ENCODE data around the gene GOSR1.

GOSR1 gene

DNA sequence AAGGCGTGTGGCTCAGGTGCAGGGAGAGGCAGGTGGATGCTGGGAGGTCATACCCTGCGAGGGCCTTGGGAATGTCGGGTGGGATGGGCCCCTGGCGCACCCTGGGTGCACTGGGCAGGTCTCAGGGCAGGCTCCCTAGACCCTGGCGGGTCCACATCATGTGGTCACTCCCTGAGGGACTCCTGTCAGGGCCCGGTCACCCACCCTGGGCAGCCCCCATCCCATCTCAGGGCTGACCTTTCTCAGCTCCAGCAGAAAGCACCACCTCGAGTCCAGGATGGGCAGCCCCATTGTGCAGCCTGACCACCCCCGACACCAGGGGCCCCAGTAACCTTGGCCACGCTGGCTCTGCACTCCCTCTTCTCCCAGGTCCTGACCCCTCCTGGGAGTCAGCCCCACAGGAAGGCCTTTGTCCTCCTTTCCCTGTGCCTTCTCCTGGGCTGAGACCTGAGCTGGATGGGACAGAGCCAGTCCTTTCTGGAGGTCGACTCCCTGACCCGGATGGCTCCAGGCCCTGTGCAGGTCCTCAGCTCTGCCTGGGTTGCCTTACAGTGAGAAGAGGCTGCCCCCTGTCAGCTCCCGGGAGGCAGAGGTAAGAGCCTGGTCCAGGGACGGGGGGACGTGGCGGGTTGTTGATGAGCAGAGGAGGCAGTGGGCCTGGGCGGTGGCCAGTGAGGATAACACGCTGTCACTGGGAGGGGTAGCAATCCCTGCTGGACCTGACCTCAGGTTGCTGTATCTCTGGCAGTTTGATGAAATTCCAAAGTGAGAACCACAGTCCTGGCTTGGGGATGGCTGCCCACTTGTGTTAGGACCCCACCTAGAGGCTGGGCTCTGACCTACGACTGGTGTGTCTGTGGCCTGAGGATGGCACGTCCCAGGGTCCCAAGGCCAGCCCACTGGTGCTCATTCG is 77.9 kb downstream of the GOSR1 start:
- TF ChIP-seq EZH2phosphoT487 (IDR thresholded peaks at IDR 0.05; ENCODE audit: low read length), result no peak
- no peaks in the 10 kb centered on the region for H3F3A ChIP-seq (ENCODE audit: insufficient read depth, low read length)
- DNase-seq, result no peak

DNA sequence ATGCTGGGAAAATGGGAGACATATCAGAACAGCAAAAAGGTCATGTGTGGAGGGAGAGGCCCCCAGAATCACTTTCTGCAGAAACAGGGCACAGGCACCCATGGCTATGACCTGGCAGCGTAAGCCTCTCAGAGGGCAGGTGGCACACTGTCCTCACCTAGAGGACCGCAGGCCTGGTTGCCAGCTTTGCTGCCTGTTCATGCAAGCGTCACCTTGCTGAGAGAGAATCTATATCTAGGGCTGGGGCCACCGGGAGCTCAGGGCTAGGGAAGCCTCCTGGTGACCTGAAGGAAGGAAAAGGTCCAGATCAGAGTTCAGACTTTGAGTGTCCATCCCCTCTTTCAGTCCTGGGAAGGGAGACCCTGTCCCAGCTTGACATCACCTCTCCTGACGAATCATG is 78.7 kb downstream of the GOSR1 start:
- no peaks in the 10 kb centered on the region for H3K79me2 ChIP-seq (ENCODE audit: low read length)
- H4K20me1 ChIP-seq (ENCODE audit: insufficient read depth, low read length), result no peaks in the 10 kb centered on the region
- no peaks in the 10 kb centered on the region for H3F3A ChIP-seq (ENCODE audit: insufficient read depth, low read length)
- H3K36me3 ChIP-seq (replicated peaks; ENCODE audit: insufficient read depth, low read length), result no peaks in the 10 kb centered on the region
- no peaks in the 10 kb centered on the region for H3K4me1 ChIP-seq (ENCODE audit: low read length)
- no peak overlapping the region for H3K27ac ChIP-seq (ENCODE audit: low read length)
- H2AFZ ChIP-seq (ENCODE audit: low read length), result no peak overlapping the region
- no peaks in the 10 kb centered on the region for H3K9me3 ChIP-seq (replicated peaks; ENCODE audit: insufficient read depth, low read length)
- H3K9ac ChIP-seq (ENCODE audit: low read length), result no peak overlapping the region
- TF ChIP-seq, protein P1, sequence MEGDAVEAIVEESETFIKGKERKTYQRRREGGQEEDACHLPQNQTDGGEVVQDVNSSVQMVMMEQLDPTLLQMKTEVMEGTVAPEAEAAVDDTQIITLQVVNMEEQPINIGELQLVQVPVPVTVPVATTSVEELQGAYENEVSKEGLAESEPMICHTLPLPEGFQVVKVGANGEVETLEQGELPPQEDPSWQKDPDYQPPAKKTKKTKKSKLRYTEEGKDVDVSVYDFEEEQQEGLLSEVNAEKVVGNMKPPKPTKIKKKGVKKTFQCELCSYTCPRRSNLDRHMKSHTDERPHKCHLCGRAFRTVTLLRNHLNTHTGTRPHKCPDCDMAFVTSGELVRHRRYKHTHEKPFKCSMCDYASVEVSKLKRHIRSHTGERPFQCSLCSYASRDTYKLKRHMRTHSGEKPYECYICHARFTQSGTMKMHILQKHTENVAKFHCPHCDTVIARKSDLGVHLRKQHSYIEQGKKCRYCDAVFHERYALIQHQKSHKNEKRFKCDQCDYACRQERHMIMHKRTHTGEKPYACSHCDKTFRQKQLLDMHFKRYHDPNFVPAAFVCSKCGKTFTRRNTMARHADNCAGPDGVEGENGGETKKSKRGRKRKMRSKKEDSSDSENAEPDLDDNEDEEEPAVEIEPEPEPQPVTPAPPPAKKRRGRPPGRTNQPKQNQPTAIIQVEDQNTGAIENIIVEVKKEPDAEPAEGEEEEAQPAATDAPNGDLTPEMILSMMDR (IDR thresholded peaks at IDR 0.05; ENCODE audit: low read length), result no peak
- TF ChIP-seq EZH2 (optimal IDR thresholded peaks at IDR 0.05; ENCODE audit: low read depth, low read length), result no peak
- TF ChIP-seq EZH2phosphoT487 (IDR thresholded peaks at IDR 0.05; ENCODE audit: low read length), result no peak
- DNase-seq, result no peak
- H3K4me2 ChIP-seq (ENCODE audit: low read depth, low read length), result no peak overlapping the region
- H3K9me2 ChIP-seq (replicated peaks; ENCODE audit: insufficient read depth, low read length), result no peaks in the 10 kb centered on the region
- H3K4me3 ChIP-seq (ENCODE audit: low read length), result no peak overlapping the region
- no peaks in the 10 kb centered on the region for H3K27me3 ChIP-seq (replicated peaks; ENCODE audit: insufficient read depth, low read length)

More for the DNA sequence above, 77.9 kb downstream of the GOSR1 start:
- Histone ChIP-seq H4K20me1 (ENCODE audit: insufficient read depth, low read length) (no peaks in the 10 kb centered on the region), H3K4me3 (ENCODE audit: low read length) (no peak overlapping the region), H3K36me3 (replicated peaks; ENCODE audit: insufficient read depth, low read length) (no peaks in the 10 kb centered on the region), H3K27me3 (replicated peaks; ENCODE audit: insufficient read depth, low read length) (no peaks in the 10 kb centered on the region), H3K27ac (ENCODE audit: low read length) (no peak overlapping the region), H3K9me2 (replicated peaks; ENCODE audit: insufficient read depth, low read length) (no peaks in the 10 kb centered on the region), H2AFZ (ENCODE audit: low read length) (no peak overlapping the region), H3K79me2 (ENCODE audit: low read length) (no peaks in the 10 kb centered on the region), H3K9me3 (replicated peaks; ENCODE audit: insufficient read depth, low read length) (no peaks in the 10 kb centered on the region), H3K4me1 (ENCODE audit: low read length) (no peaks in the 10 kb centered on the region), H3K4me2 (ENCODE audit: low read depth, low read length) (no peak overlapping the region), H3K9ac (ENCODE audit: low read length) (no peak overlapping the region)

DNA sequence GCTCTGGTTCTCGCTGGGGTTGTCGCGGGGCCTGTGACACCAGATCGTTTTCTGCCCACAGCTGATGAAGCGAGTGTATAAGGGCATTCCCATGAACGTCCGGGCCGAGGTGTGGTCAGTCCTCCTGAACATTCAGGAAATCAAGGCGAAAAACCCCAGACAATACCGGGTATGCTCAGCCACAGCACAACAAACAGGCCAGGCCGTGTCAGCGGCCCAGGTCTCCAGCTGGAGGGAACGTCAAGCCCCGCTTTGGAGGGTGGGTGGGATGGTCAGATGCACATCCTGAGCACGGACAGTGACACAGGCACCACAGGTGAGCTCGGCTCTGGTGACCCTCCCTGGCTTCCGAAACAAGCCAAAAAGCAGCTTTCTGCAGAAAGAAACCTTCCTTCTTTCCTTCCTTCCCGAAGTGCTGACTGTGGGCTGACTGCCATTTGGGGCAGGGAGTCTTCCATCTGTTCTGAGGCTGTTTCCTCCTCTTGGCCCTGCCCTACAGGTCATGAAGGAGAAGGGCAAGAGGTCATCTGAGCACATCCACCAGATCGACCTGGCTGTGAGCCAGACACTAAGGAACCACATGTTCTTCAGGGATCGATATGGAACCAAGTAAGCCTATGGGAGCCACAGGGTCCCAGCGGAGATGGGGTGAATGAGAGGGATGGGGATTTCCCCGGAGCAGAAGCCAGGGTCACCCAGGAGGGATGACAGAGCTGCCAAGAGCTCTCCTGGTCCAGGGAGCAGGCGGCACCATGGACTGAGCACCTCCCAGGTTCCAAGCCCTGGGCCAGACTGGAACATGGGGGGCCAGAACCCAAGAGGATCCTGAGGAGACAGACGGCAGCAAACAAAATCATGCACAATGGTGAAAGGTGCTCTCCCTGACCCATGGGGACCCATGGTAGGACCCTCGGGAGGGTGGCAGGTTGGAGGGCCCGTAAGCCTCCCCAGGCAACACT is 79.4 kb downstream of the GOSR1 start:
- TF ChIP-seq EZH2 (optimal IDR thresholded peaks at IDR 0.05; ENCODE audit: low read depth, low read length) (no peak), EZH2phosphoT487 (IDR thresholded peaks at IDR 0.05; ENCODE audit: low read length) (no peak)
- TF ChIP-seq, protein P1 (IDR thresholded peaks at IDR 0.05; ENCODE audit: low read length), result no peak
- no peak overlapping the region for H3K4me3 ChIP-seq (ENCODE audit: low read length)
- H3K4me1 ChIP-seq (ENCODE audit: low read length), result no peaks in the 10 kb centered on the region
- no peaks in the 10 kb centered on the region for H3K79me2 ChIP-seq (ENCODE audit: low read length)
- H3K4me2 ChIP-seq (ENCODE audit: low read depth, low read length), result no peak overlapping the region
- no peaks in the 10 kb centered on the region for H3K36me3 ChIP-seq (replicated peaks; ENCODE audit: insufficient read depth, low read length)
- H3K9me3 ChIP-seq (replicated peaks; ENCODE audit: insufficient read depth, low read length), result no peaks in the 10 kb centered on the region
- H4K20me1 ChIP-seq (ENCODE audit: insufficient read depth, low read length), result no peaks in the 10 kb centered on the region
- H2AFZ ChIP-seq (ENCODE audit: low read length), result no peak overlapping the region
- H3K9ac ChIP-seq (ENCODE audit: low read length), result no peak overlapping the region
- no peaks in the 10 kb centered on the region for H3F3A ChIP-seq (ENCODE audit: insufficient read depth, low read length)
- no peak overlapping the region for H3K27ac ChIP-seq (ENCODE audit: low read length)
- DNase-seq, result no peak
- H3K9me2 ChIP-seq (replicated peaks; ENCODE audit: insufficient read depth, low read length), result no peaks in the 10 kb centered on the region
- no peaks in the 10 kb centered on the region for H3K27me3 ChIP-seq (replicated peaks; ENCODE audit: insufficient read depth, low read length)
